Measurements from ENCODE around the gene GPI.

Gene GPI

DNA sequence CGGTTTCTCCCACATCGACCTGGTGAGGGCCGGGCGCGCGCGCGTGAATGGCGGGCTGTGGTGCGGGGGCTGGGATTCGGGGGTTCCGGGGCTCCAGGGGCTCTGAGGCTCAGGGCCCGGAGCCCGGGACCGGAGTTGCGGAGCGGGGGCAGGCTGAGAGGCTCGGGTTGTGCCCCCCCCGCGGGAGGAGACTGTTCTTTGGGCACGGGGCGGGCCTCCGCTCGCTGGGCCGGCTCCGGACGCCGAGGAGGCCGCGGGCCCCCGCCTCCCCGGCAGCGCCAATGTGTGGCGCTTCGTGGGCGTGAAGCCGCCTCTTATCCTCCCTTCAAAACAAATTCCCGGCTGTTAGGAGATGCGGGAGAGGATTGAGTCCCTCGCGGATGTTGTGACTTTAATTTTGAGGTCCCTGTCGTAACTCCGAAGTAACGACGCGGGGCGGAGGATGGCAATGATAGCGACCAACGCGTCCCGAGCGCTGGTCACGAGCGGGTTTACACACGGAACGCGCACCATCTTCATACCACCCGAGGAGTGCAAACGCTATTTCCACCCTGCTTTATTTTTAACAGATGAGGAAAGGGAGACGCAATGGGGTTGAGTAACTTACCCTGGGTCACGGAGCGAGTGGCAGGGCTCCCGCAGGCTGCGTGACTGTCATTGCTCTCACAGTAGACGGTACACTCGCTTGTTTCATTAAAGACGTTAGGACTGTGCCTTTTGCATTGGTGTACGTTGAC, 63.7 kb downstream of the GPI start:
- DNase-seq (ENCODE audit: low spot score) = peak; percentile 65
- TF ChIP-seq, protein P1, sequence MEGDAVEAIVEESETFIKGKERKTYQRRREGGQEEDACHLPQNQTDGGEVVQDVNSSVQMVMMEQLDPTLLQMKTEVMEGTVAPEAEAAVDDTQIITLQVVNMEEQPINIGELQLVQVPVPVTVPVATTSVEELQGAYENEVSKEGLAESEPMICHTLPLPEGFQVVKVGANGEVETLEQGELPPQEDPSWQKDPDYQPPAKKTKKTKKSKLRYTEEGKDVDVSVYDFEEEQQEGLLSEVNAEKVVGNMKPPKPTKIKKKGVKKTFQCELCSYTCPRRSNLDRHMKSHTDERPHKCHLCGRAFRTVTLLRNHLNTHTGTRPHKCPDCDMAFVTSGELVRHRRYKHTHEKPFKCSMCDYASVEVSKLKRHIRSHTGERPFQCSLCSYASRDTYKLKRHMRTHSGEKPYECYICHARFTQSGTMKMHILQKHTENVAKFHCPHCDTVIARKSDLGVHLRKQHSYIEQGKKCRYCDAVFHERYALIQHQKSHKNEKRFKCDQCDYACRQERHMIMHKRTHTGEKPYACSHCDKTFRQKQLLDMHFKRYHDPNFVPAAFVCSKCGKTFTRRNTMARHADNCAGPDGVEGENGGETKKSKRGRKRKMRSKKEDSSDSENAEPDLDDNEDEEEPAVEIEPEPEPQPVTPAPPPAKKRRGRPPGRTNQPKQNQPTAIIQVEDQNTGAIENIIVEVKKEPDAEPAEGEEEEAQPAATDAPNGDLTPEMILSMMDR (IDR thresholded peaks at IDR 0.05; ENCODE audit: extremely low read depth, insufficient read depth, missing control alignments) = no peak
- in situ Hi-C loops (cut with MboI; ENCODE audit: low pct_unique_long_range_greater_than_20kb, low sequenced_read_pairs, unreplicated experiment) = no loop called here

DNA sequence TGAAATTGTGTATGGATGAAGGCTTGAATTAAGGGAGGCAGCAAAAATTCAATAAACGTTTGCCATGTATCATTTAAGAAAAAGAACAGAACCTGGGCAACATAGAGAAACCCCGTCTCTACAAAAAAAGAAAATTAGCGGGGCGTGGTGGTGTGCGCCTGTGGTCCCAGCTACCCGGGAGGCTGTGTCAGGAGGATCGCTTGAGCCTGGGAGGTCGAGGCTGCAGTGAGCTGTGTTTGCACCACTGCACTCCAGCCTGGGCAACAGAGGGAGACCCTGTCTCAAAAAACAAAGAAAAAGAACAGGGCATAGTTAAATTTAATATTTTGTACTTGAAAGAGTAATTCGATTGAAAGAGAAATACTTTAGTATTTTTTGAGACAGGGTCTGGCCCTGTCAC, 64.6 kb downstream of the GPI start:
- TF ChIP-seq, protein P1 (IDR thresholded peaks at IDR 0.05; ENCODE audit: extremely low read depth, insufficient read depth, missing control alignments) = no peak
- no peak for DNase-seq (ENCODE audit: low spot score)
- in situ Hi-C loops (cut with MboI; ENCODE audit: low pct_unique_long_range_greater_than_20kb, low sequenced_read_pairs, unreplicated experiment) = no loop called here

DNA sequence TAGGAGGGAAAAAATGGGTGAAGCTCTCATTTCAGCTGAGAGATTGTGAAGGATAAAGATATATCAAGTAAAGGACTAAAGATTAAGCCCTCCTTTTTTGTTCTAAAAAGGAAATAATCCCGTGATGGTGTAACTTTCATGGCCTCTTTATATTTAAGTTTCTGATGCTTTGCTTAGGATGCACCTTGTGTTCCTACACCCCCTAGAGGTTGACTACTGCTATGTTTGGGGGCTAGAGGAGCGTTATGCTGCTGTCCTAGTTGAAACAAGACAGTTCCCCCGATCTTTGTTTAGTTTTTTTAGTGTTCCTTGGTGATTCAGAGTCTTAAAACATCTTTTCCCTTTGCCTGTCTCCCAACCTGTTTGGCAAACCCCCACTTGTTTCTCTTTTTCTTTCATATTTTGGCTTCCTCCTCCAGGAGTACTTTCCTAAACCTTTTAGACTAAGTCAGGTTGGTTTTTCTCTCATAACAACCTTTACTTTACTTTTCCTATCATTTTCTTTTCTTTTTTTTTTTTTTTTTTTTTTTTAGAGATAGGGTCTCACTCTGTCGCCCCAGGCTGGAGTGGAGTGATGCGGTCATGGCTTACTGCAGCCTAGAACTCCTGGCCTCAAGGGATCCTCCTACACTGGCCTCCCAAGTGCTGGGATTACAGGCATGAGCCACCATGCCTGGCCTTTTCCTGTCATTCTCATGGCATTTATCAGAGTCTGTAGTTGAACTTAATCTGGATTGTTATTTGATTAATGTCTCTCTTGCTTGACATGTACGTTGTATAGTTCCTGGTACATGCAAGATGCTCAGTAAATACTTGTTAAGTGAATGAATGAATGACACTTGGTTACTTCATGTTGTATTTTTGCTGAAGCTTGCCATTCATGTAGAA, 66.0 kb downstream of the GPI start:
- in situ Hi-C loops (cut with MboI; ENCODE audit: low pct_unique_long_range_greater_than_20kb, low sequenced_read_pairs, unreplicated experiment) = no loop called here
- DNase-seq (ENCODE audit: low spot score) = peak; percentile 82
- TF ChIP-seq, protein P1 (IDR thresholded peaks at IDR 0.05; ENCODE audit: extremely low read depth, insufficient read depth, missing control alignments) = peak; percentile 78

DNA sequence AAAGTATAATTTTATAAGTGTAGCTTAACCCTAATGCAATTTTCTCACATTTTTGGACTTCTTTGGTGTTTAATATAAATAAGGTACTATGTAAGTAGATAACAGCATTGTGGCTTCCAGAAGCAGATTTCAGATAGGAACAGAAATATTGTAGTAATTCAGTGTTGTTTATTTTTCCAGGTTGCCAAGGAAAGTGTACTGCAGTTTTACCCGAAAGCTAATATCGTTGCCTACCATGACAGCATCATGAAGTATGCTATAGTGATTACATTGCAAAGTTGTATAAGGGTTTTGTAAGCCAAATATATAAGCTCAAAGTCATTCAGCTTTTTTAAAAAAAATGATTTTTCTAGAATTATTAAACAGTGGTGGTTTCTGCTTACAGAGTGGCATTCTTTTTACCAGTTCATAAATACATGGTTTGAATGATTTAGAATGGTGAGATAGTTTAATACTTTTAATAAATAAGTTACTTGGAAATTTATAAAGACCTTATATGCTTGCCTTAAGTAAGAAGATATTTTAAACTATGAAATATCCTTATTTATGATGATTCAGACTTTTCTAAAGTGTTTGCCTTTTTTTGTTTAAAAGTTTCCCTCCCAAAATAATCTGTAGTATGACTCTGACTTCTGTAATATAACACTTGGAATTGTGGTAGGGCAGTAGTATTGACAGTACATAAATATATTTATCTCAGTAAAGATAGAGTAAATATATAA, 66.8 kb downstream of the GPI start:
- no peak for DNase-seq (ENCODE audit: low spot score)
- in situ Hi-C loops (cut with MboI; ENCODE audit: low pct_unique_long_range_greater_than_20kb, low sequenced_read_pairs, unreplicated experiment) = no loop called here
- TF ChIP-seq, protein P1 (IDR thresholded peaks at IDR 0.05; ENCODE audit: extremely low read depth, insufficient read depth, missing control alignments) = no peak

DNA sequence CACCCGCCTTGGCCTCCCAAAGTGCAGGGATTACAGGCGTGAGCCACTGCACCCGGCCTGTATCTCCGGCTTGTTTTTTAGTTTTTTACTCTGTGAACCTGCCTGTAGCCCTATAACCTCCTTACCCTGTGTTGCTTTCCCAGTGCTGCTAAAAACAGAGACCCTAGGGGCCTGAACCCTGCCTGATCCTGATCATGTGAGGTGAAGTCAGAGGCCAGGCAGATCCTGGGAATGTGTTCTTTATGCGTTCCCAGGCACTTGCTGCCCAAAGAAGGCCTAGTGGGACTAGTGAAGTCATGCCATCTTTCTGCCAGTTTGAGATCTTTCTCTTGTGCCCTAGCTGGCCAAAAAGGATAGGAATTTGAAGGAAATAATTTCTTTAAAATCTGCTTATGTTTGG, 67.8 kb downstream of the GPI start:
- in situ Hi-C loops (cut with MboI; ENCODE audit: low pct_unique_long_range_greater_than_20kb, low sequenced_read_pairs, unreplicated experiment) = no loop called here
- no peak for DNase-seq (ENCODE audit: low spot score)

DNA sequence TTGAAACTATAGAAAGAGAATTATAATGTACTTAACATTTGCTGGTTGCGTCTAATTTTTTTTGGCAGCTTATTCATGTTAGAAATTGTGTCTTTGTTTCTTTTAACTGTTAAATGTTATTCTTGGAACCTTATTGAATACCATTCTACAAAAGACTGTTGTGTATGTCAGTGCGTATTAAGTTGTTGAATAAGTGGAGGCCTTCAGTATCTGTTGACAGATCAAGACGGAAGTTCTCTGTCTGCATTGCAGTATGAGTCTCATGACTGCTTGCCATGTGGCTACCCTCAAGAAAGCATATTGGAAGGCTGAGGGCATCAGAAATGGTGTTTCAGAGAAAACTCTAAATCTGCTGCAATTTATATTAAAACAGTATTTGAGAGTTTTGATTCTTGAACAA, 71.7 kb downstream of the GPI start:
- DNase-seq (ENCODE audit: low spot score) = no peak
- TF ChIP-seq, protein P1 (IDR thresholded peaks at IDR 0.05; ENCODE audit: extremely low read depth, insufficient read depth, missing control alignments) = no peak
- in situ Hi-C loops (cut with MboI; ENCODE audit: low pct_unique_long_range_greater_than_20kb, low sequenced_read_pairs, unreplicated experiment) = no loop called here

More for the DNA sequence above, 67.8 kb downstream of the GPI start:
- TF ChIP-seq, protein P1 (IDR thresholded peaks at IDR 0.05; ENCODE audit: extremely low read depth, insufficient read depth, missing control alignments) = no peak

All from GM13977 (cell line).